A549 (cell line): ENCODE results near the gene DCDC2. TPM values are rescaled to one million over a fixed set of nuclear protein-coding genes. Genes with fewer than 3 reads are reported as not detected.

Experiments
- ATAC-seq, 2 experiments: fragments of 200-7000 bp in 1 of 2; fragments of >200 bp in 1 of 2; cut with Nextera tagmentation in 1 of 2; cut with Tn5 transposase in 1 of 2; 3 replicates each; pipeline versions ENCODE4 v1.8.0 to v1.9.1; 2018 to 2020; ENCODE audit warnings: mild to moderate bottlenecking in 1 of 2, moderate library complexity in 1 of 2
- CTCF ChIA-PET: fragments of 300-600 bp; sonication (Branson Sonifier 250); formaldehyde crosslinking; extraction: SDS; loops from one replicate; lab custom pipeline; 2021; ENCODE audit warnings: antibody characterized with exemption, inconsistent platforms; lab: Yijun Ruan, JAX
- POLR2A ChIA-PET: fragments of 350-600 bp; formaldehyde crosslinking; extraction: SDS; loops from one replicate; lab custom pipeline; 2021; ENCODE audit warnings: antibody characterized with exemption, inconsistent platforms; lab: Yijun Ruan, JAX
- DNase-seq, 2 experiments: peaks; one replicate each; pipeline versions ENCODE4 v3.0.0 to v3.0.0-alpha.2; 2011 to 2016; ENCODE audit warnings: low read depth in 1 of 2, low spot score in 1 of 2
- FAIRE-seq: peaks from 2 replicates; lab custom pipeline; 2011; peaks lifted over from hg19 to GRCh38; lab: Jason Lieb, UNC
- H3K27ac ChIP-seq, 2 experiments: fragments of >200 bp; sonication (Bioruptor Twin); formaldehyde crosslinking; 3 replicates each; pipeline ENCODE4 v1.5.1; 2016 to 2017
- H3K4me1 ChIP-seq: fragments of >200 bp; sonication (Bioruptor Twin); formaldehyde crosslinking; 3 replicates; pipeline ENCODE4 v1.6.1; 2016
- H3K4me2 ChIP-seq: fragments of >200 bp; sonication (Bioruptor Twin); formaldehyde crosslinking; 3 replicates; pipeline ENCODE4 v1.6.1; 2016
- H3K4me3 ChIP-seq: fragments of >200 bp; sonication (Bioruptor Twin); formaldehyde crosslinking; 3 replicates; pipeline ENCODE4 v1.5.1; 2016
- H3K9me3 ChIP-seq: fragments of >200 bp; sonication (Bioruptor Twin); formaldehyde crosslinking; 3 replicates; pipeline ENCODE4 v1.6.1; 2016
- BCL3 ChIP-seq: fragments of >200 bp; sonication (Bioruptor Twin); formaldehyde crosslinking; IDR thresholded peaks from 3 replicates; pipeline ENCODE4 v1.6.1; 2016
- BHLHE40 ChIP-seq: IDR thresholded peaks from 2 replicates; pipeline ENCODE4 v1.6.1; 2012; ENCODE audit warnings: low read depth, low read length, inconsistent platforms
- CBX8 ChIP-seq: fragments of 200-600 bp; sonication (generic); IDR thresholded peaks from 2 replicates; pipeline ENCODE4 v1.6.1; 2016
- CEBPB ChIP-seq, 2 experiments: fragments of >200 bp in 1 of 2; sonication (Bioruptor Twin) in 1 of 2; formaldehyde crosslinking in 1 of 2; IDR thresholded peaks; 2 replicates each; pipeline ENCODE4 v1.6.1; 2012 to 2016
- CTCF ChIP-seq: fragments of >200 bp; sonication (Bioruptor Twin); formaldehyde crosslinking; IDR thresholded peaks from 3 replicates; pipeline ENCODE4 v1.5.1; 2016
- EHF ChIP-seq: fragments of 250-450 bp; sonication (Bioruptor Pico); IDR thresholded peaks from 2 replicates; pipeline ENCODE4 v1.5.0; 2020; ENCODE audit warnings: mild to moderate bottlenecking
- EHMT2 ChIP-seq: fragments of 200-600 bp; sonication (generic); IDR thresholded peaks from 2 replicates; pipeline ENCODE4 v1.6.1; 2016; ENCODE audit warnings: antibody characterized with exemption, low read depth, mild to moderate bottlenecking, moderate library complexity
- FOSB ChIP-seq: fragments of 250-450 bp; sonication (Bioruptor Pico); IDR thresholded peaks from 2 replicates; pipeline ENCODE4 v1.5.0; 2020; ENCODE audit warnings: mild to moderate bottlenecking, moderate library complexity
- GATA3 ChIP-seq: IDR thresholded peaks from 2 replicates; pipeline ENCODE4 v1.6.1; 2012; ENCODE audit warnings: borderline replicate concordance
- HDAC2 ChIP-seq: fragments of 200-600 bp; sonication (generic); IDR thresholded peaks from 2 replicates; pipeline ENCODE4 v1.6.1; 2016
- HEYL ChIP-seq: fragments of 250-450 bp; sonication (Bioruptor Pico); IDR thresholded peaks from 2 replicates; pipeline ENCODE4 v1.8.0; 2021; ENCODE audit warnings: mild to moderate bottlenecking, moderate library complexity
- HOXB13 ChIP-seq: fragments of 250-450 bp; sonication (Bioruptor Pico); IDR thresholded peaks from 2 replicates; pipeline ENCODE4 v1.5.0; 2020; ENCODE audit warnings: low read depth, mild to moderate bottlenecking, moderate library complexity
- JUN ChIP-seq, 2 experiments: fragments of >200 bp; sonication (Bioruptor Twin); formaldehyde crosslinking; IDR thresholded peaks; 2 replicates in 1 of 2; 3 replicates in 1 of 2; pipeline ENCODE4 v1.6.1; 2016 to 2017
- MAFK ChIP-seq: fragments of 450-650 bp; IDR thresholded peaks from 2 replicates; pipeline ENCODE4 v1.6.1; 2014; ENCODE audit not compliant: partially characterized antibody
- MAX ChIP-seq: IDR thresholded peaks from 2 replicates; pipeline ENCODE4 v1.6.1; 2012
- NFE2L2 ChIP-seq: fragments of 150-350 bp; conservative IDR thresholded peaks from 2 replicates; pipeline ENCODE4 v1.6.1; 2014; ENCODE audit warnings: low read length
- NPAS2 ChIP-seq: fragments of 250-450 bp; sonication (Bioruptor Pico); IDR thresholded peaks from 2 replicates; pipeline ENCODE4 v1.8.0; 2022; ENCODE audit warnings: mild to moderate bottlenecking, moderate library complexity, borderline replicate concordance
- PHF8 ChIP-seq: fragments of 200-600 bp; sonication (generic); IDR thresholded peaks from 2 replicates; pipeline ENCODE4 v1.6.1; 2016; ENCODE audit warnings: low read depth, mild to moderate bottlenecking, antibody characterized with exemption, moderate library complexity, borderline replicate concordance
- POLR2AphosphoS2 ChIP-seq: conservative IDR thresholded peaks from 2 replicates; pipeline ENCODE4 v1.6.1; 2012; ENCODE audit warnings: low read length, improper control_type of control experiment, inconsistent platforms
- RAD21 ChIP-seq, 2 experiments: fragments of >200 bp in 1 of 2; sonication (Bioruptor Twin) in 1 of 2; formaldehyde crosslinking in 1 of 2; IDR thresholded peaks in 1 of 2; conservative IDR thresholded peaks in 1 of 2; 2 replicates in 1 of 2; 3 replicates in 1 of 2; pipeline ENCODE4 v1.6.1; 2012 to 2018; ENCODE audit warnings: inconsistent platforms in 1 of 2
- RARB ChIP-seq: fragments of 250-450 bp; sonication (Bioruptor Pico); IDR thresholded peaks from 2 replicates; pipeline ENCODE4 v1.8.0; 2021; ENCODE audit warnings: mild to moderate bottlenecking, moderate library complexity
- RCOR1 ChIP-seq: fragments of 150-350 bp; IDR thresholded peaks from 2 replicates; pipeline ENCODE4 v1.6.1; 2014; ENCODE audit warnings: antibody characterized with exemption, low read length, low read depth
- SMC3 ChIP-seq: fragments of >200 bp; sonication (Bioruptor Twin); formaldehyde crosslinking; IDR thresholded peaks from 3 replicates; pipeline ENCODE4 v1.6.1; 2018; ENCODE audit warnings: inconsistent platforms
- TFCP2L1 ChIP-seq: fragments of 250-450 bp; sonication (Bioruptor Pico); IDR thresholded peaks from 2 replicates; pipeline ENCODE4 v1.5.0; 2021; ENCODE audit warnings: mild to moderate bottlenecking
- TP53 ChIP-seq: fragments of 250-450 bp; sonication (Bioruptor Pico); IDR thresholded peaks from 2 replicates; pipeline ENCODE4 v1.5.0; 2021; ENCODE audit warnings: mild to moderate bottlenecking, moderate library complexity
- ZC3H11A ChIP-seq: fragments of 450-650 bp; IDR thresholded peaks from 2 replicates; pipeline ENCODE4 v1.6.1; 2014; ENCODE audit warnings: antibody characterized with exemption, mild to moderate bottlenecking
- WGBS: methylation state at CpG from one replicate; pipeline ENCODE4 v1.1.6; 2017; ENCODE audit errors: missing lambda C conversion rate; 5-methylcytosine and 5-hydroxymethylcytosine counted together
- polyA plus RNA-seq, 4 experiments: library from polyadenylated mRNA; depleted of rRNA in 3 of 4; stranded (reverse); fragments of >200 nt; fragmentation: RNase III in 1 of 4; extraction: RNeasy Plus Mini Kit Qiagen cat#74134 plus additional on column Dnase treatment in 1 of 4; gene quantifications; 2 replicates in 3 of 4; 3 replicates in 1 of 4; pipeline ENCODE4 v1.2.3, GENCODE V29; 2011 to 2017
- TF ChIP-seq, protein P1 (sequence below): fragments of 250-450 bp; sonication (Bioruptor Pico); IDR thresholded peaks from 2 replicates; pipeline ENCODE4 v1.5.0; 2021; ENCODE audit warnings: mild to moderate bottlenecking, moderate library complexity, borderline replicate concordance
- TF ChIP-seq, protein P2 (sequence below): IDR thresholded peaks from 2 replicates; pipeline ENCODE4 v1.6.1; 2012

DCDC2 gene
- polyA plus RNA-seq, 2 of the 4 experiments (the other 2 are of a cell fraction) = 9.1 to 9.4 TPM

DNA sequence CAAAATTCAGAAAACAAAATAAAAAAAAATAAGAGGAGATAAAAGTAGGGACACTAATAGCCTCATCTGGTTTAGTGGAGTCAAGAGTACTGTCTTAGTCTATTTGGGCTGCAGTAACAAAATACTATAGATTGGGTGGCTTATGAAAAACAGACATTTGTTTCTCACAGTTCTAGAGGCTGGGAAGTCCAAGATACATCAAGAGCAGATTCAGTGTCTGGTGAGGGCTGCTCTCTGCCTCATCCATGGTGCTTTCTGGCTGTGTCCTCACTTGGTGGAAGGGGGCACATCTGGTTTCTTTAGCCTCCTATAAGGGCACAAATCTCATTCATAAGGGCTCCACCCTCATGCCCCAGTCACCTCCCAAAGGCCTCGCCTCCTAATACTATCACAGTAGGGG, 205.8 kb downstream of the DCDC2 start:
- Histone ChIP-seq H3K27ac (no peak overlapping the region), H3K4me2 (no peak overlapping the region), H3K4me3 (no peak overlapping the region), H3K9me3 (no peaks in the 10 kb centered on the region), H3K4me1 (no peaks in the 10 kb centered on the region)
- POLR2A ChIA-PET = no interaction called here
- no peak for TF ChIP-seq RCOR1
- TF ChIP-seq FOSB = no peak
- no peak for TF ChIP-seq NPAS2 (CRISPR knock-in tag)
- no peak for TF ChIP-seq HOXB13 (CRISPR knock-in tag)
- TF ChIP-seq JUN (IDR thresholded peaks at IDR 0.05) = no peak
- no peak for TF ChIP-seq ZC3H11A
- no peak for TF ChIP-seq HDAC2
- no peak for TF ChIP-seq TFCP2L1 (CRISPR knock-in tag)
- TF ChIP-seq, protein P1, sequence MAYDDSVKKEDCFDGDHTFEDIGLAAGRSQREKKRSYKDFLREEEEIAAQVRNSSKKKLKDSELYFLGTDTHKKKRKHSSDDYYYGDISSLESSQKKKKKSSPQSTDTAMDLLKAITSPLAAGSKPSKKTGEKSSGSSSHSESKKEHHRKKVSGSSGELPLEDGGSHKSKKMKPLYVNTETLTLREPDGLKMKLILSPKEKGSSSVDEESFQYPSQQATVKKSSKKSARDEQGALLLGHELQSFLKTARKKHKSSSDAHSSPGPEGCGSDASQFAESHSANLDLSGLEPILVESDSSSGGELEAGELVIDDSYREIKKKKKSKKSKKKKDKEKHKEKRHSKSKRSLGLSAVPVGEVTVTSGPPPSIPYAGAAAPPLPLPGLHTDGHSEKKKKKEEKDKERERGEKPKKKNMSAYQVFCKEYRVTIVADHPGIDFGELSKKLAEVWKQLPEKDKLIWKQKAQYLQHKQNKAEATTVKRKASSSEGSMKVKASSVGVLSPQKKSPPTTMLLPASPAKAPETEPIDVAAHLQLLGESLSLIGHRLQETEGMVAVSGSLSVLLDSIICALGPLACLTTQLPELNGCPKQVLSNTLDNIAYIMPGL (CRISPR knock-in tag) = no peak
- FAIRE-seq (no peak), DNase-seq (no peak), ATAC-seq (no peak)
- WGBS = 57% methylated on average over 1 of the region's 1 CpG
- CTCF ChIA-PET = no interaction called here

- H3K4me1 ChIP-seq = no peaks in the 10 kb centered on the region
- H3K4me2 ChIP-seq = no peak overlapping the region
- no peaks in the 10 kb centered on the region for H3K9me3 ChIP-seq
- 11% methylated on average over 3 of the region's 3 CpGs for WGBS
- no peak overlapping the region for H3K27ac ChIP-seq
- no peak for DNase-seq
- POLR2A ChIA-PET = no interaction called here
- TF ChIP-seq EHF (CRISPR knock-in tag) = no peak
- TF ChIP-seq SMC3 = no peak
- TF ChIP-seq NFE2L2 = no peak
- TF ChIP-seq CBX8 = no peak
- TF ChIP-seq HEYL (CRISPR knock-in tag) = no peak
- no peak for TF ChIP-seq RARB (CRISPR knock-in tag)
- no peak for TF ChIP-seq GATA3
- no peak for TF ChIP-seq BCL3
- TF ChIP-seq POLR2AphosphoS2 = no peak
- TF ChIP-seq, all 56 proteins: peak for 0
- CTCF ChIA-PET = no interaction called here
- FAIRE-seq = no peak
- no peak overlapping the region for H3K4me3 ChIP-seq
- ATAC-seq = no peak
Measured at GRCh38 chr6:24149836-24150235, 208.0 kb downstream of the DCDC2 start.

GRCh38 chr6:24149296-24149695, 208.6 kb downstream of the DCDC2 start:
- Histone ChIP-seq H3K4me3 (no peak overlapping the region), H3K27ac (no peak overlapping the region), H3K4me1 (no peaks in the 10 kb centered on the region), H3K4me2 (no peak overlapping the region), H3K9me3 (no peaks in the 10 kb centered on the region)
- ATAC-seq (no peak), FAIRE-seq (no peak), DNase-seq (no peak)
- ChIA-PET POLR2A (no interaction called here), CTCF (no interaction called here)
- TF ChIP-seq ZC3H11A = no peak
- TF ChIP-seq SMC3 = no peak
- TF ChIP-seq PHF8 = no peak
- TF ChIP-seq RAD21 (conservative IDR thresholded peaks at IDR 0.05 in 1 of 2, IDR thresholded peaks at IDR 0.05 in 1 of 2) = no peak
- no peak for TF ChIP-seq RCOR1
- TF ChIP-seq, protein P2, sequence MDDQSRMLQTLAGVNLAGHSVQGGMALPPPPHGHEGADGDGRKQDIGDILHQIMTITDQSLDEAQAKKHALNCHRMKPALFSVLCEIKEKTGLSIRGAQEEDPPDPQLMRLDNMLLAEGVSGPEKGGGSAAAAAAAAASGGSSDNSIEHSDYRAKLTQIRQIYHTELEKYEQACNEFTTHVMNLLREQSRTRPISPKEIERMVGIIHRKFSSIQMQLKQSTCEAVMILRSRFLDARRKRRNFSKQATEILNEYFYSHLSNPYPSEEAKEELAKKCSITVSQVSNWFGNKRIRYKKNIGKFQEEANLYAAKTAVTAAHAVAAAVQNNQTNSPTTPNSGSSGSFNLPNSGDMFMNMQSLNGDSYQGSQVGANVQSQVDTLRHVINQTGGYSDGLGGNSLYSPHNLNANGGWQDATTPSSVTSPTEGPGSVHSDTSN = no peak
- no peak for TF ChIP-seq CEBPB (IDR thresholded peaks at IDR 0.05)
- TF ChIP-seq EHMT2 = no peak
- no peak for TF ChIP-seq TFCP2L1 (CRISPR knock-in tag)
- no peak for TF ChIP-seq BHLHE40
- no peak for TF ChIP-seq CTCF
- no peak for TF ChIP-seq HEYL (CRISPR knock-in tag)
- TF ChIP-seq CBX8 = no peak
- no peak for TF ChIP-seq MAX
- TF ChIP-seq TP53 (CRISPR knock-in tag) = no peak
- TF ChIP-seq MAFK = no peak
